NCI-H1417 treated with DMSO at 0.1 percent for 48 hours (cell line): ENCODE data around the gene CEP97.
"Not testable (repeated sequence)": the region's sequence is repeated elsewhere in the genome, so short reads cannot be mapped to it uniquely, and the experiment has no call there.

ENCODE experiments used
- DNase-seq: peaks from one replicate; lab custom pipeline; 2025; lab: John Stamatoyannopoulos, UW

CEP97 gene, protein sequence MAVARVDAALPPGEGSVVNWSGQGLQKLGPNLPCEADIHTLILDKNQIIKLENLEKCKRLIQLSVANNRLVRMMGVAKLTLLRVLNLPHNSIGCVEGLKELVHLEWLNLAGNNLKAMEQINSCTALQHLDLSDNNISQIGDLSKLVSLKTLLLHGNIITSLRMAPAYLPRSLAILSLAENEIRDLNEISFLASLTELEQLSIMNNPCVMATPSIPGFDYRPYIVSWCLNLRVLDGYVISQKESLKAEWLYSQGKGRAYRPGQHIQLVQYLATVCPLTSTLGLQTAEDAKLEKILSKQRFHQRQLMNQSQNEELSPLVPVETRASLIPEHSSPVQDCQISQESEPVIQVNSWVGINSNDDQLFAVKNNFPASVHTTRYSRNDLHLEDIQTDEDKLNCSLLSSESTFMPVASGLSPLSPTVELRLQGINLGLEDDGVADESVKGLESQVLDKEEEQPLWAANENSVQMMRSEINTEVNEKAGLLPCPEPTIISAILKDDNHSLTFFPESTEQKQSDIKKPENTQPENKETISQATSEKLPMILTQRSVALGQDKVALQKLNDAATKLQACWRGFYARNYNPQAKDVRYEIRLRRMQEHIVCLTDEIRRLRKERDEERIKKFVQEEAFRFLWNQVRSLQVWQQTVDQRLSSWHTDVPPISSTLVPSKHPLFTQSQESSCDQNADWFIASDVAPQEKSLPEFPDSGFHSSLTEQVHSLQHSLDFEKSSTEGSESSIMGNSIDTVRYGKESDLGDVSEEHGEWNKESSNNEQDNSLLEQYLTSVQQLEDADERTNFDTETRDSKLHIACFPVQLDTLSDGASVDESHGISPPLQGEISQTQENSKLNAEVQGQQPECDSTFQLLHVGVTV

DNA sequence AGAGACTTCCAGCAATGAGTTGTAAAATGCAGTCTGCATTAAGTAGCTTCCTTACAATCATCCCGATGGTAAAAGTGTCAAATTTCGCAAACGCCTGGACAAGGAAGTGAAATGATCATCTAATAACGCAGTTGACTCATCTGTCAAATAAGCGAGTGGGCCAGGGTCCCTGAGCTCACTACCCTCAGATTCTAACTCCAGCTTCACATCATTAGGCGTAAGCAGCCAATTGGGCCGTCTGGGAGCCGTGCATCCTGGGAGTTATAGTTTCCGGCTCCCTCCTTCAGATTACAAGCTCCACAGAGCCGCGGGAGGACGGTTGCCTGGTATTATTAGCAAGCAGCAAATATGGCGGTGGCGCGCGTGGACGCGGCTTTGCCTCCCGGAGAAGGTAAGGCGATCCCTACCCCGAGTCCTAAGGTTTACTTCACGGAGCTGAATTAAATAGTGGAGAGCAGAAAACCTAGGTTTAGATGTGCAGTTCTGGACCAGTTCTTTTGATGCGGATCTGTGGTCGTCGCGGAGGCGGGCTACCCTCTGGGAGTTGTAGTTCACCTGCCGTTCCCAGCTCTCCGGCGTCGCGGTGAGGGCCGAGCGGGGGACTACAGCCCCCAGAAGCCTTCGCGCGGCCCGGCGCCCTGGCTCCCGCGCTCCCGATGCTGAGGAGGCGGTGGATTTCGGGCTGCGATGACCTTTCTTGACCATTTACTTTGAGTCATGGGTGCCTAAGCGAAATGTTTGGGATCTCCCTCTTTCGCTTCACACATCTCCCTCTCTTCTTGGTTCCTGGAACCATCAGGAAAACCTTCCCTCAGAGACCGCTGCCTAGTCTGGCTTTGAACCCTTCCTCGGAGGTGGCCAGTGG is at the start of gene CEP97:
Gene CEP97 (plus strand): TSS at position 286 of the 865 bp plus-strand sequence. CDS start 63 bp downstream, at position 349.
- DNase-seq = peak; percentile 96

DNA sequence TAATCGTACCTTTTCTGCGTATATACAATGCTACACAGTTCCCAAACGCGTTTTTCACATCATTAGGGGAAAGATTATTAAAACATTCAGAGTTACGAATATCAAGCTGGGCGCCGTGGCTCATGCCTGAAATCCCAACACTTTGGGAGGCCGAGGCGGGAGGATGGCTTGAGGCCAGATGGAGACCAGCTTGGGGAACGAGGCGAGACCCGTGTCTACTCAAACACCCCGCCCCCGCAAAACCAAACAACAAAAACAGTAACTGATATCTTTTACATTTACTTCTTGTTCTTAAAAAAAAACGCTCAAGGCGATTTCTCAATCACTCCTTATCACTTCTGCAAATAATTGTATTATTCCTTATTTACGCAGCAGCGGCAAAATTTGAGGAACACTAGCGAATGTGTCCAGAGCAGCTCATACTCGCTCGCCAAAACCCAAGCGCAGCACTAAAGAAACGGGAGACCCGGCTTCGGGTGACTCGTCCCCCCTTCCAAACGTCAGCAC is 48.7 kb upstream of the CEP97 start:
- no peak for DNase-seq

DNA sequence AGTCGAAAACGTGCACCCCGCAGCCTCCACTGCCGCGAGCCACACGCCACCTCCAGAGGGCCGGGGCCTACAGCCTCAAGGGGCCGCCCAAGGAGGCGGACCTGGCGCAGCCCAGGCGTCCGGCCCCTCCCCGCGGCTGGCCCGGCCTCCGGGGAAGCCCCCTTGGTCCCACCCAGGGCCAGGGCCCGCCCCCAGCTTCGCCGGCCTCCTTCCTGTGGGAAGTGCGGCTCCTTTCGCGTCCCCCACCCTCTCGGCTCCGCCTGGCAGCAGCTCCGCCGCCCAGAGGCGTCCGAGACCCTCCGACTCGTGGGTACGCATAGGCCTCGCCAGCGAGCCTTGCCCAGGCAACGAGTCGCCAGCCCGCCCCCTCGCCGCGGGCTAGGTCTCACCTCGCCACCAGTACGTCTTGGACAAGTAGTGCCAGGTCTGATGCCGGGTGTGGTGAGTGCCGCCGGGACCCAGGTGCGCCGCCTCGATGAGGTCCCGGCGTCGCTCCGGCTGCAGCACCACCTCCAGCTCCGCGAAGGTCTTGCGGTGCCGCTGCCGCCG is 48.1 kb upstream of the CEP97 start:
- DNase-seq = no peak

DNA sequence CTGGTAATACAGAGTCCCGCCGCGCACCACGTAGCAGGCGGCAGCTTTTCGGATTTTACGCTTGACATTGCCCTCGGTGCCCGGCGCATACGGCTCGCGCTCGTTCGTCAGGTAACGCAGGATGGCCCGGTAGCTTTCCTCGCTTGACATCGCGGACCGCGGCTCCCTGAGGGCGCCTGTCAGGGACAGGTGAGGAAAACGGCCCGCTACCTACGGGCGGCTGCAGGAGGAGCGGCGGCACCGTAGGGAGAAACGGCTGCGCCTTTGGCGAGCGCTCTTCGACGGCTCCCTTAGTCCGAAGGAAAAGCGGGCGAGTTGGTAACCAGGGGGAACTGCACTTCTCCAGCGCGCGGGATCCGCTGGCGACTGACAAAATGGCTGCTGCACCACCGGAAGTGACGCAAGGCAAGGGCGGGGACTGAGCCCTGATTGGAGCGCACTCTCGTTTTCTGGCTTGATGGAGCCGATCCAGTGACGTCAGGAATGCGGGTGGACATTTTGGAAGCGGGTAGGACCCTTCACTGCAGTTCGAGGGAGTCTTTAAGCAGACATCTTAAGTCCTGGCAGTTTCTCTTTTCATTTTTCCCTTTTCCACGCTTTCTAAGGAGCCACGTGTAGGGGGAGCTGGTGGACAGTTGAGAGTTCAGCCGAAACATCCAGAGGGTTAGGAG is 47.5 kb upstream of the CEP97 start, which contains the start of gene ZBTB11:
Gene ZBTB11 (minus strand): TSS at position 368 of the 671 bp plus-strand sequence. CDS start 218 bp downstream, at position 150.
- DNase-seq = no peak

DNA sequence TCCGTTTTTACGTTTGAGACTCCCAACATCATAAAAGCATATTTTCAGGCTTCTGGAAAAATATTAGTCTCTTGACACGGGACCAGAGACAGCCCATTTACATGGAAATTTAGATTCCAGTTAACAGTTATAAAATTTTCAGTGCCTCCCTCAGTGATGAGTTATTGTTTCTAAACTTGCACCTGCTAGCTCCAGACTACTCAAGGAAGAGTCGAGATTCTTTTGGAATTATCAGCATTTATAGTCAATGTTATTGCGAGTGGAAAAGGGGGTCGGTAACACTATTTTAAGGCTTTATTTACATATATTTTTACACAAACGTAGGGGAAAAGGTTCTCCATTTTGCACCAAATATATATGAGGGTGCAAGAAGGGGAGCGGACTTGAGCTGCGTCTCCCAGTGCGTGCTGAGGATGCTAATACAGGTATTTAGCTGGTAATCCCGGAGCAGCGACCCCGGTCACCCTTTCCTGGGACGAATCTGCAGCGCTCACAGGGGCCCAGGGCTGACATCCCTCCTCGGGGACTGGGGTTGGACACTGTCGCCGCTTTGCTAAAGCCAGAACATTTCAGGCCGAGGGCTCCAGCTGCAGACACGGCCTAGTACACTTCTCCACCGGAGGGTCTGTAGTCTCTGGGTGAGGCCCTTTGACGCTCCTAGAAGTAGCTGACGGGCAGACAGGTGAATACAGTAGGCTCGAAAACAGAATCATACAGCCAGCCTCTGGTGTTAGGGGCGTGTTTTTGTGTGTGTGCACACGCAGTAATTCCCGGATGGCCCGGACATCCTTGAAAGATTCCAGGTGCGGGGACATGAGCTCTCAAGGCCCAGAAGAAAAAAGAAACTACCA is 46.8 kb upstream of the CEP97 start:
- no peak for DNase-seq

DNA sequence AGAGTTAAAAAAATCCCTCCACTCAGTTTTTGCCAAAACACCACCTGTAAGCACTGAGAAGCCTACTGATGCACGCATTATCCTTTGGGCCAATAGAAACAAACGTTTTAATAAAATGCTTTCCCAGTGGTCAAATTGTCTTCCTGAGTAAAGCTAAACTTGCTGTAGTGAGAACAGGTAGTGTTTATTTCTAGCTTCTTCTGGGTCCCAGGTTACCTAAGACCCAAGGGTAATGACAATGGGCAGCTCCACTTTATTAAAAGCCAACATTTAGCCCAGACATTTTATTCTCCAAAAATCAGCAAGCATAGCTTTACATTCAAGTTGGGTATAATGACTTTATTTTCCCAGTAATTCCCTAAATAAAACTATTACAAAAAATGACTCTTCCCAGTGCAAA is 45.6 kb upstream of the CEP97 start:
- DNase-seq = not testable (repeated sequence)

DNA sequence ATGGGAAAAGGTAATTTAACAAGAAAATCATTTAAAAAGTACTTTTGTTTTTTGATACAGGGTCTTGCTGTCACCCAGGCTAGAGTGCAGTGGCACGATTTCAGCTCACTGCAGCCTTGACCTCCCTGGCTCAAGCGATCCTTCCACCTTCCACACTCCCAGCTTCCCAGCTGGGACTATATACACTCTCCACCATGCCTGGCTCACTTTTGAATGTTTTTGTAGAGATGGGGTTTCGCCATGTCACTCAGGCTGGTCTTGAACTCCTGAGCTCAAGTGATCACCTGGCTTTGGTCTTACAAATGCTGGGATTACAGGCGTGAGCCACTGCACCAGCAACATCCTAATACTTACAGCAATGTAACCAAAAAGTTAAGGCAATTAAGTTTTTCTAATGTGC is 43.9 kb upstream of the CEP97 start:
- no peak for DNase-seq

DNA sequence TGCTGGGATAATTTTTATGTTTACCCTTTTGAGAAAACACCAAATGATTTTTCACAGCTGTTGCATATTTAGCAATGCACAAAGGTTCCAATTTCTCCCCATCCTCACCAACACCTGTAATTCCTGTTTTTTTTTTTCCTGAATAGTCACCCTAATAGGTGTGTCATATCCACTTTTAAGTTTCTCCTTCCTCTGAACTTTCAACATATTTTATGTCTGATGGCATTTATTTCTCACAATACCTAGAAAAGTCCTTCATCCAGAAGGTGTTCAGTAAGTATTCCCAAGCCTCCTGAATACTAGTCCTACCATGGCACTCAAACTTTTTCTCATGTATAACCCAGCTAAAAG is 39.4 kb upstream of the CEP97 start:
- no peak for DNase-seq

DNA sequence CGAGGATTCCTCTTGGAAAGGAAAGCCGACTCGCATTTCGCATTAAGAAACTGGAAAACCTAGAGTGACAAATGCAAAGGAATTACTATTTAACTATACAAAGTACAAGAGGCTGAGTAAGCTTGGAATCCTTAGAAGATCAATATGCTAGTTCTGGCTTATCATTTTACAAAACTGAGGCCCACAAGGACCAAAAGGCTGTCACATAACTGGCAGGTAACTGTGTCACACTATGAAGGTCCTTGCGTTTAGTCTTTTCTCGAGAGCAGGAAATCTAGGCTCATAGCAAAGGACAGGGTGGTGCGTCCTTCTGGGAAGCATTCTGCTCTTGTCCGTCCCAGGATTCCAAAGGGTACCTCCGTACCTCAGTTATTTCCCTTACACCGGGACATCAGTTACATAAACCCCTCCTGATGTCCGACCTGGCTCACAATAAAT is 38.5 kb upstream of the CEP97 start:
- no peak for DNase-seq

DNA sequence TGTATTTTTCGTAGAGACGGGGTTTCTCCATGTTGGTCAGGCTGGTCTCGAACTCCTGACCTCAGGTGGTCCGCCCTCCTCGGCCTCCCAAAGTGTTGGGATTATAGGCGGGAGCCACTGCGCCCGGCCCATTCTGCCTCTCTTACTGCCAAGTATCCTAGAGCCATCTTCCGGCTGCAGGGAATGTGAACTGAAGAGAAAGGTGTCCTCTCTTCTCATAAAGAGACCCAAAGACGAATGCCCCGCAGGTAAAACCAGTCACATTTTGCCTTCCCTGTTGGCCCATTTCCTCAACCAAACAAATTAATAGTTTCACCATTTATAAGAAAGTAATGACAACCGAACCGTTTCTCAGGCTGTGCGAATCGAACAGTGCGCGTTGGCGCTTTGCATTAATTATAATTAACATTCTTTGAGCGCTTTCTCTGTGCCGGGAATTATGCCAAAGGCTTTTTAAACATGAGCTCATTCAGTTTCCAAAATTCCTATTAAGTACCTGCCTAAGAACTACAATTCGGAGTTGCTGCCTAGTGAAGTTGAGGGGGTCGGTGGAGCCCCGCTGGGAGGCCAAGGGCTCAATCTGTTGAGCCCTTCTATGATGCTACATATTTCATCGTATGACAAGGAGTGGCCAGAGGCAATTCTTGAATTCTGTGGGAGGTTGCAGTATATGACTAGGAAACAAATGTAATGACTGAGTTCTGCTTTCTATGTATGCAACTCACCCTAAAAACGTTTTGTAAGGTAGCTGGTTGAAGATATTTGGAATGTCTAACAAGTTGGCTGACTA is 37.1 kb upstream of the CEP97 start:
- no peak for DNase-seq

DNA sequence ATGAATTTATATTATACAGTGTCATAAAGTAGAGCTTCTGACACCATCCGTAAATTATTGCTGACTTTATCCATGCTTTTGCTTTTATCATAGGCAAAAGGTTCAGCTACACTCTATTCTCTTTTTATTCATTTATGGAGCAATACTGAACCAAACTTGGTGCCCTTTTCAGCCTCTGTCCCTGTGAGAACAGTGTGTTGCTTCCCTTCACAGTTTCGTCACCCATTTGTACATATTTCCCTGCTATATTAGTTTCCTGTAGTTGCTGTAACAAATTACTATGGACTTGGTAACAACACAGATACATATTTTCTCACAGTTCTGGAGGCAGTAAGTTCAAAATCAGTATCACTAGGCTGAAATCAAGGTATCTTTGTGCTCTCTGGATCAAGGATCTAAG is 35.1 kb upstream of the CEP97 start:
- no peak for DNase-seq

DNA sequence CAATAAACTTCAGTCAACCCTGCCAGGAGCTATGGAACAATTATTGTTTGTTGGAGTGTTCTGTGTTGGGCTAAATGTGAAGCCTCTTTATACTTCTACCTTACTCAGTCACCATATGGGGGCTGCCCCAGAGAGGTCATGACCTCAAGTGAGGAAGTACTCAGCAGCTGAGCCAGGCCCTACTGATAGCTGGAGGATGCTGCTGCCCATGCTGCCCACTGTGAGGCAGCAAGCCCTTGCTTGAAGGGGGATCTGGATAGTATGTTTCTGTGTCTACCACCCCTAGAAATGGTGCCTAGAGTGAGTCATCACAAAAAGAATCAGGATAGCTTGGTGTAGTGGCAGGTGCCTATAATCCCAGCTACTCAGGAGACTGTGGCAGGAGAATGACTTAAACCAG is 33.4 kb upstream of the CEP97 start:
- DNase-seq = no peak

DNA sequence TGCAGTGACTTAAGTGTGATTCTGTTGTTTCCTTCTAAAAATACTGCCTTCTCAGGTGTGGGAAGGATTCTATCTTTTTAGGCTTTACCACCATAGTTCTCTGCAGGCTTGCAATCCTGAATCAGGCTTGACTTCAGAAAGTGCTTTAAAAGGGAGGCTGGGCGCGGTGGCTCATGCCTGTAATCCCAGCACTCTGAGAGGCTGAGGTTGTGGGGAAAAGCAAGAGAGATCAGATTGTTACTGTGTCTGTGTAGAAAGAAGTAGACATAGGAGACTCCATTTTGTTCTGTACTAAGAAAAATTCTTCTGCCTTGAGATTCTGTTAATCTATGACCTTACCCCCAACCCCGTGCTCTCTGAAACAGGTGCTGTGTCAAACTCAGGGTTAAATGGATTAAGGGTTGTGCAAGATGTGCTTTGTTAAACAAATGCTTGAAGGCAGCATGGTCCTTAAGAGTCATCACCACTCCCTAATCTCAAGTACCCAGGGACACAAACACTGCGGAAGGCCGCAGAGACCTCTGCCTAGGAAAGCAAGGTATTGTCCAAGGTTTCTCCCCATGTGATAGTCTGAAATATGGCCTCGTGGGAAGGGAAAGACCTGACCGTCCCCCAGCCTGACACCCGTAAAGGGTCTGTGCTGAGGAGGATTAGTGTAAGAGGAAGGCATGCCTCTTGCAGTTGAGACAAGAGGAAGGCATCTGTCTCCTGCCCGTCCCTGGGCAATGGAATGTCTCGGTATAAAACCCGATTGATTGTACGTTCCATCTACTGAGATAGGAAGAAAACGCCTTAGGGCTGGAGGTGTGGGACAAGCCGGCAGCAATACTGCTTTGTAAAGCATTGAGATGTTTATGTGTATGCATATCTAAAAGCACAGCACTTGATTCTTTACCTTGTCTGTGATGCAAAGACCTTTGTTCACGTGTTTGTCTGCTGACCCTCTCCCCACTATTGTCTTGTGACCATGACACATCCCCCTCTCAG is 32.4 kb upstream of the CEP97 start:
- not testable (repeated sequence) for DNase-seq

DNA sequence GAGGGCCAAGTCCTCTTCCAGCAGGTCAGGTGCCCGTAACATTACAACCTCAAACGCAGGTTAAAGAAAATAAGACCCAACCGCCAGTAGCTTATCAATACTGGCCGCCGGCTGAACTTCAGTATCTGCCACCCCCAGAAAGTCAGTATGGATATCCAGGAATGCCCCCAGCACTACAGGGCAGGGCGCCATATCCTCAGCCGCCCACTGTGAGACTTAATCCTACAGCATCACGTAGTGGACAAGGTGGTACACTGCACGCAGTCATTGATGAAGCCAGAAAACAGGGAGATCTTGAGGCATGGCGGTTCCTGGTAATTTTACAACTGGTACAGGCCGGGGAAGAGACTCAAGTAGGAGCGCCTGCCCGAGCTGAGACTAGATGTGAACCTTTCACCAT is 30.9 kb upstream of the CEP97 start:
- not testable (repeated sequence) for DNase-seq

DNA sequence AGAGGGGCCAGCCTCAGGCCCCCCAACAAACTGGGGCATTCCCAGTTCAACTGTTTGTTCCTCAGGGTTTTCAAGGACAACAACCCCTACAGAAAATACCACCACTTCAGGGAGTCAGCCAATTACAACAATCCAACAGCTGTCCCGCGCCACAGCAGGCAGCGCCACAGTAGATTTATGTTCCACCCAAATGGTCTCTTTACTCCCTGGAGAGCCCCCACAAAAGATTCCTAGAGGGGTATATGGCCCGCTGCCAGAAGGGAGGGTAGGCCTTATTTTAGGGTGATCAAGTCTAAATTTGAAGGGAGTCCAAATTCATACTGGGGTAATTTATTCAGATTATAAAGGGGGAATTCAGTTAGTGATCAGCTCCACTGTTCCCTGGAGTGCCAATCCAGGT is 29.6 kb upstream of the CEP97 start:
- not testable (repeated sequence) for DNase-seq

DNA sequence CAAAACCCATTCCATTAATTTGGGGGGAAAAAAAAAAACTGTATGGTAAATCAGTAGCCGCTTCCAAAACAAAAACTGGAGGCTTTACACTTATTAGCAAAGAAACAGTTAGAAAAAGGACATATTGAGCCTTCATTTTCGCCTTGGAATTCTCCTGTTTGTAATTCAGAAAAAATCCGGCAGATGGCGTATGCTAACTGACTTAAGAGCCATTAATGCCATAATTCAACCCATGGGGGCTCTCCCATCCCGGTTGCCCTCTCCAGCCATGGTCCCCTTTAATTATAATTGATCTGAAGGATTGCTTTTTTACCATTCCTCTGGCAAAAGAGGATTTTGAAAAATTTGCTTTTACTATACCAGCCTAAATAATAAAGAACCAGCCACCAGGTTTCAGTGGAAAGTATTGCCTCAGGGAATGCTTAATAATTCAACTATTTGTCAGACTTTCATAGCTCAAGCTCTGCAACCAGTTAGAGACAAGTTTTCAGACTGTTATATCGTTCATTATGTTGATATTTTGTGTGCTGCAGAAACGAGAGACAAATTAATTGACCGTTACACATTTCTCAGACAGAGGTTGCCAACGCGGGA is 28.5 kb upstream of the CEP97 start:
- DNase-seq = no peak
